ENCODE results near the gene SH3YL1.

DNA sequence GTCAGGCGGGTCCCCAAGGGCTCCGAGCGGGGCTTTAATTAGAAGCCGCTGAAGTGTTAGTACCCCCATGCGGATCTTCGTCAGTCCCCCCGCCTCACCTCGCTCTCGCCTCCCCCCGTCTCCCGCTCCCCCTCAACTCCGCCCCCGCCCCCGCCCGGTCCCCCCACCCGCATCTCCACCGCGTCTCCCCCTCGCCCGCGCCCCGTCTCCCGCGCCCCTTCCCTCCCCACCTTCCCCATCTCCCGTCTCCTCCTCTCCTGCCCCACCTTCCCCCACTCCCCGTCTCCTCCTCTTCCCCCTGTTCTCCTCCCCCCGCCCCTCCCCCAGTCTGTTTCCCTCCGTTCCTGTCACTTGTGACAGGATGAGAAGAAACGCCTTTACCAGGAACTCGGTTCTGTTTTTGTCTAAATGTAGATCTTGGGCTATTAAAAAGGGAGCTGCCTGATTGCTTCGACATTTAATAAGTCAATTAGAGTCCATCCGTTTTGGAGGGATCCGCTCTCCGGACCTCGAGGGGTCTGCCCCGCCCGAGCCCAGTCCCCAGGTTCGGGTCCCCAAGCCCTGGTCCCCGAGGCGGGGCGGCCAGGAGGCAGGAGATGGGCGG, 25.0 kb upstream of the SH3YL1 start:
- TF ChIP-seq POLR2A (IDR thresholded peaks at IDR 0.05), result no peak
- TF ChIP-seq, protein P1, sequence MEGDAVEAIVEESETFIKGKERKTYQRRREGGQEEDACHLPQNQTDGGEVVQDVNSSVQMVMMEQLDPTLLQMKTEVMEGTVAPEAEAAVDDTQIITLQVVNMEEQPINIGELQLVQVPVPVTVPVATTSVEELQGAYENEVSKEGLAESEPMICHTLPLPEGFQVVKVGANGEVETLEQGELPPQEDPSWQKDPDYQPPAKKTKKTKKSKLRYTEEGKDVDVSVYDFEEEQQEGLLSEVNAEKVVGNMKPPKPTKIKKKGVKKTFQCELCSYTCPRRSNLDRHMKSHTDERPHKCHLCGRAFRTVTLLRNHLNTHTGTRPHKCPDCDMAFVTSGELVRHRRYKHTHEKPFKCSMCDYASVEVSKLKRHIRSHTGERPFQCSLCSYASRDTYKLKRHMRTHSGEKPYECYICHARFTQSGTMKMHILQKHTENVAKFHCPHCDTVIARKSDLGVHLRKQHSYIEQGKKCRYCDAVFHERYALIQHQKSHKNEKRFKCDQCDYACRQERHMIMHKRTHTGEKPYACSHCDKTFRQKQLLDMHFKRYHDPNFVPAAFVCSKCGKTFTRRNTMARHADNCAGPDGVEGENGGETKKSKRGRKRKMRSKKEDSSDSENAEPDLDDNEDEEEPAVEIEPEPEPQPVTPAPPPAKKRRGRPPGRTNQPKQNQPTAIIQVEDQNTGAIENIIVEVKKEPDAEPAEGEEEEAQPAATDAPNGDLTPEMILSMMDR (IDR thresholded peaks at IDR 0.05), result no peak

All from prostate gland (tissue), 2 donors.